ENCODE measurements around the gene SLCO2B1. TPM values are rescaled to one million over a fixed set of nuclear protein-coding genes. Genes with fewer than 3 reads are reported as not detected.

Gene SLCO2B1
- total RNA-seq, 4 donors from 2014 or later: 72.9 to 165 (median 111) TPM

DNA sequence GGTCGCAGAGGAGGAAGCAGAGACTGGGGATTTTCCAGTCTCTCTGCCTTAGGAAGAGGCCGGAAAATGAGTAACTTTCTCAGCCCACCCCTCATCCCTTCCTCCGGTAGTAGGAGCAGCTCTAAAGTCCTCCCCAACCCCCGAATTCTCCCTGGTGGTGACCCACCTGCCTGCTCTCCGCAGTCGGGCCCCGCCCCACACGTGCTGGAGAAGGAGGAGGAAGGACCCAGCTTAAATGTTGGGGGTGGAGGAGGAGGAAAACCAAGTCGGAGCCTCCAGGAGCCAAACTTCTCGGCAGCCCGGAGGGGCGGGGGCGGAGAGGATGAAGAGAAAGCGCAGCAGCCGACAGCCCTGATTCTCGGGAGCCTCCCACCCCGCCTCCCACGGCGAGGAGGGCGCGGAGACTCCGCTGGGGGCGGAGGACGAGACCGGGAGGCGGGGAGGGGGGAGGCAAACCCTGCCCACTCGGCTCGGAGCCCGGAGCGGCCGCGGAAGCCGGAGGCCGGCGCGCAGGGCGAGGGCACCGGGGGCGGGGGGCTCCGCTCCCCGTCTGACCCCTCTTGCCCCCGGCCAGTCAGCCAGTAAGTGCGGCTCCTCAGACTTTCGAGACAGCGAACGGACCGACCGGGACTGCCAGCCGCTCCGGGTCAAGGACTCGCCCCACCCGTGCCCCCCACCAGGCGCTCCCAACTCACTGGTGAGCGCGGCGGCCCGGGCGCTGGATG is 89.6 kb downstream of the SLCO2B1 start, which contains the start of gene TPBGL:
Gene TPBGL, plus strand, starts transcription at position 464 of the 725 bp plus-strand sequence. CDS start 276 bp downstream, outside the sequence.
- TF ChIP-seq POLR2A (IDR thresholded peaks at IDR 0.05) (no peak), EP300 (IDR thresholded peaks at IDR 0.05; ENCODE audit: low read depth) (no peak), CTCF (IDR thresholded peaks at IDR 0.05) (no peak), POLR2AphosphoS5 (IDR thresholded peaks at IDR 0.05) (no peak)
- intact Hi-C loops (cut with DNase I; ENCODE audit: low total_unique reads): no loop called here
- WGBS, 2 donors (ENCODE audit: low coverage in 1 of 2): 10% methylated on average over 12 of the region's 58 CpGs; no CpG with 5 or more reads in 1 of the 2 donors
- in situ Hi-C loops (cut with MboI; ENCODE audit: low pct_ligation_motif_present in 1 of 4, low pct_unique_long_range_greater_than_20kb in 1 of 4, low sequenced_read_pairs in 3 of 4): loop anchor here (10.0 to 25.0 kb wide), 4 partner anchors 96 to 303 kb away; partner anchors contain the start of genes SPCS2 (in 3 of the 4) and XRRA1 (in 3 of the 4)
- Histone ChIP-seq H3K27ac (peak within 1 kb of the TSS in 1 of 4 donors; percentile 6), H3K36me3 (no peaks in the 10 kb centered on the region), H3K4me3 (peak within 1 kb of the TSS in 3 of 4 donors; percentile 19 to 49 (median 40)), H3K9me3 (no peaks in the 10 kb centered on the region), H3K27me3 (peaks cover 57% of the 10 kb centered on the region), H3K4me1 (peaks cover 0 to 16% (median 11%) of the 10 kb centered on the region in 4 donors)
- no peak for DNase-seq

DNA sequence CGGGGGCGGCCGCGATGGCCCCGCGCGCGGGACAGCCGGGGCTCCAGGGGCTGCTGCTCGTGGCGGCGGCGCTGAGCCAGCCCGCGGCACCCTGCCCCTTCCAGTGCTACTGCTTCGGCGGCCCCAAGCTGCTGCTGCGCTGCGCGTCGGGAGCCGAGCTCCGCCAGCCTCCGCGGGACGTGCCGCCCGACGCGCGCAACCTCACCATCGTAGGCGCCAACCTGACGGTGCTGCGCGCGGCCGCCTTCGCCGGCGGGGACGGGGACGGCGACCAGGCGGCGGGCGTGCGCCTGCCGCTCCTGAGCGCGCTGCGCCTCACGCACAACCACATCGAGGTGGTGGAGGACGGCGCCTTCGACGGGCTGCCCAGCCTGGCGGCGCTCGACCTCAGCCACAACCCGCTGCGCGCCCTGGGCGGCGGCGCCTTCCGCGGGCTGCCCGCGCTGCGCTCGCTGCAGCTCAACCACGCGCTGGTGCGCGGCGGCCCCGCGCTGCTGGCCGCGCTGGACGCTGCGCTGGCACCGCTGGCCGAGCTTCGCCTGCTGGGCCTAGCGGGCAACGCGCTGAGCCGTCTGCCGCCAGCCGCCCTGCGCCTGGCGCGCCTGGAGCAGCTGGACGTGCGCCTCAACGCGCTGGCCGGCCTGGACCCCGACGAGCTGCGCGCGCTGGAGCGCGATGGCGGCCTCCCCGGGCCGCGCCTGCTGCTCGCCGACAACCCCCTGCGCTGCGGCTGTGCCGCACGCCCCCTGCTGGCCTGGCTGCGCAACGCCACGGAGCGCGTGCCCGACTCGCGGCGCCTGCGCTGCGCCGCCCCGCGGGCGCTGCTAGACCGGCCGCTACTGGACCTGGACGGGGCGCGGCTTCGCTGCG is 90.4 kb downstream of the SLCO2B1 start:
- intact Hi-C loops (cut with DNase I; ENCODE audit: low total_unique reads) (no loop called here), in situ Hi-C loops (cut with MboI; ENCODE audit: low pct_ligation_motif_present in 1 of 4, low pct_unique_long_range_greater_than_20kb in 1 of 4, low sequenced_read_pairs in 3 of 4) (loop anchor here (10.0 to 25.0 kb wide), 4 partner anchors 96 to 304 kb away; partner anchors contain the start of genes SPCS2 (in 3 of the 4) and XRRA1 (in 3 of the 4))
- Histone ChIP-seq H3K9me3 (no peaks in the 10 kb centered on the region), H3K36me3 (no peaks in the 10 kb centered on the region), H3K27ac (peak overlapping the region in 1 of 4 donors; percentile 6), H3K27me3 (peaks cover 57% of the 10 kb centered on the region), H3K4me1 (peaks cover 0 to 16% (median 11%) of the 10 kb centered on the region in 4 donors), H3K4me3 (peak overlapping the region in 3 of 4 donors; percentile 19 to 49 (median 40))
- peak; percentile 87 for DNase-seq
- peak in 4 of 5 experiments; percentile 22 to 90 (median 69) for TF ChIP-seq CTCF (IDR thresholded peaks at IDR 0.05)
- no peak for TF ChIP-seq POLR2A (IDR thresholded peaks at IDR 0.05)
- no peak for TF ChIP-seq EP300 (IDR thresholded peaks at IDR 0.05; ENCODE audit: low read depth)
- peak in 1 of 3 donors; percentile 13 for TF ChIP-seq POLR2AphosphoS5 (IDR thresholded peaks at IDR 0.05)
- 2% methylated on average over 79 of the region's 140 CpGs; no CpG with 5 or more reads in 1 of the 2 donors for WGBS, 2 donors (ENCODE audit: low coverage in 1 of 2)

DNA sequence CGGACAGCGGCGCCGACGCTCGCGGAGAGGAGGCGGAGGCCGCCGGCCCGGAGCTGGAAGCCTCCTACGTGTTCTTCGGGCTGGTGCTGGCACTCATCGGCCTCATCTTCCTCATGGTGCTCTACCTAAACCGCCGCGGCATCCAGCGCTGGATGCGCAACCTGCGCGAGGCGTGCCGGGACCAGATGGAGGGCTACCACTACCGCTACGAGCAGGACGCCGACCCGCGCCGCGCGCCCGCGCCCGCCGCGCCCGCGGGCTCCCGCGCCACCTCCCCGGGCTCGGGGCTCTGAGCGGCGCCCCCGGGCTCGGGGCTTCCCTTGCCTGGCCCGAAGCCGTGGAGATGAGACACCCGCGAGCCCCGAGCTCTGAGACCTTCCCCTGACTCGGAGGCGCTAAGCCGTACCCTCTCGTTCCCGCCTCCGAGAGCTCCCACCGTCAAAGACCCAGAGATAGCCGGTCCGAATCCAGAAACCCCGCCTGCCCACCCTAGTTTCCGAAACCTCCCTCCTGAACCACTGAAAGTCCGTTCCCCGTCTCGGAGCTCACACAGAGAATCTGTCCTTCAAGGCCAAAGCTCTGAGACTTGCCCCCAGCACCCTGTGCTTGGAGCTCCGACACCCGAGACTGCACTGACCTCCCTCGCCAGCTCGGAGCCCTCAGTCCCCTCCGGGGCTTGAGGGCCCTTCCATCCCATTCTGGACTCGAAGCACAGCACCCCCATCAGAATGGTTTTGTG is 91.2 kb downstream of the SLCO2B1 start:
- WGBS, 2 donors (ENCODE audit: low coverage in 1 of 2): 10 to 40% methylated on average over 1 to 63 of the region's 72 CpGs
- no peak for DNase-seq
- intact Hi-C loops (cut with DNase I; ENCODE audit: low total_unique reads): no loop called here
- Histone ChIP-seq H3K27ac (no peak overlapping the region), H3K4me1 (peaks cover 0 to 16% (median 11%) of the 10 kb centered on the region in 4 donors), H3K36me3 (no peaks in the 10 kb centered on the region), H3K9me3 (no peaks in the 10 kb centered on the region), H3K4me3 (peak overlapping the region in 3 of 4 donors; percentile 13 to 49 (median 40)), H3K27me3 (peaks cover 54% of the 10 kb centered on the region)
- in situ Hi-C loops (cut with MboI; ENCODE audit: low pct_ligation_motif_present in 1 of 4, low pct_unique_long_range_greater_than_20kb in 1 of 4, low sequenced_read_pairs in 3 of 4): loop anchor here (10.0 to 25.0 kb wide), 4 partner anchors 97 to 305 kb away; partner anchors contain the start of genes SPCS2 (in 3 of the 4) and XRRA1 (in 3 of the 4)
- TF ChIP-seq CTCF (IDR thresholded peaks at IDR 0.05) (no peak), POLR2A (IDR thresholded peaks at IDR 0.05) (no peak), EP300 (IDR thresholded peaks at IDR 0.05; ENCODE audit: low read depth) (no peak), POLR2AphosphoS5 (IDR thresholded peaks at IDR 0.05) (no peak)

Measured in transverse colon (tissue), 4 donors.